ENCODE measurements around the gene NRSN1. TPM values are rescaled to one million over a fixed set of nuclear protein-coding genes. Genes with fewer than 3 reads are reported as not detected.
"Not testable (repeated sequence)": the region's sequence is repeated elsewhere in the genome, so short reads cannot be mapped to it uniquely, and the experiment has no call there.

Gene NRSN1
- total RNA-seq, 1 donor from 2014 or later = 0.17 TPM

- H3K4me3 Mint-ChIP-seq = no peak overlapping the region
- H3K9me3 Mint-ChIP-seq = no peaks in the 10 kb centered on the region
- H3K27me3 Mint-ChIP-seq = peaks cover 29% of the 10 kb centered on the region
- H3K4me1 Mint-ChIP-seq (ENCODE audit: unreplicated experiment) = no peaks in the 10 kb centered on the region
- no peak for DNase-seq (ENCODE audit: extremely low spot score, unreplicated experiment)
- TF ChIP-seq CTCF (conservative IDR thresholded peaks at IDR 0.05) = no peak
- H3K27ac Mint-ChIP-seq = no peak overlapping the region
- no peaks in the 10 kb centered on the region for H3K36me3 Mint-ChIP-seq
These were observed 13.6 kb downstream of the NRSN1 start for GRCh38 chr6:24139639-24140038.

DNA sequence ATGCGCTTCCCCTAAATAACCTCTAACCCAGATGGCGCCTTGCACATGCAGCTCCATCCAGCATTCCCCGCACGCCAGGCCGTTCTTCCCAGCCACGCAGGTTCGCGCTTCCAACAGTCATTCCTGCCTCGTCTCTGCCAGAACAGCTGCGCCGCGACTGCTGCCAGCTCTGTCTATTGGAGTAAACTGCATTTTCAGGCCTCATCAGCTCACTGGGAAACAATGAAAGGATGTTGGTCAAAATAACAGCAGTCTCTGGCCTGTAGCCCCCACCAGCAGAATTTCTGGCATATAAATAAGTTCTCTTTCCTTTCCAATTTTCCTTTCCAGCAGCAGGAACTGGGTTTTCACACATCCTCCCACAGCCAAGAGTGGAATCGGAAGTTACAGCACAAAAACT is 14.6 kb downstream of the NRSN1 start:
- no peaks in the 10 kb centered on the region for H3K9me3 Mint-ChIP-seq
- H3K27ac Mint-ChIP-seq = no peak overlapping the region
- H3K4me3 Mint-ChIP-seq = no peak overlapping the region
- H3K4me1 Mint-ChIP-seq (ENCODE audit: unreplicated experiment) = no peaks in the 10 kb centered on the region
- no peak for TF ChIP-seq CTCF (conservative IDR thresholded peaks at IDR 0.05)
- H3K27me3 Mint-ChIP-seq = peaks cover 20% of the 10 kb centered on the region
- DNase-seq (ENCODE audit: extremely low spot score, unreplicated experiment) = no peak
- no peaks in the 10 kb centered on the region for H3K36me3 Mint-ChIP-seq

GRCh38 chr6:24142733-24143132 is 16.7 kb downstream of the NRSN1 start:
- H3K4me3 Mint-ChIP-seq; H3K27ac Mint-ChIP-seq; H3K9me3 Mint-ChIP-seq; DNase-seq (ENCODE audit: extremely low spot score, unreplicated experiment); H3K4me1 Mint-ChIP-seq (ENCODE audit: unreplicated experiment); H3K36me3 Mint-ChIP-seq: not testable (repeated sequence)
- peaks cover 17% of the 10 kb centered on the region for H3K27me3 Mint-ChIP-seq

DNA sequence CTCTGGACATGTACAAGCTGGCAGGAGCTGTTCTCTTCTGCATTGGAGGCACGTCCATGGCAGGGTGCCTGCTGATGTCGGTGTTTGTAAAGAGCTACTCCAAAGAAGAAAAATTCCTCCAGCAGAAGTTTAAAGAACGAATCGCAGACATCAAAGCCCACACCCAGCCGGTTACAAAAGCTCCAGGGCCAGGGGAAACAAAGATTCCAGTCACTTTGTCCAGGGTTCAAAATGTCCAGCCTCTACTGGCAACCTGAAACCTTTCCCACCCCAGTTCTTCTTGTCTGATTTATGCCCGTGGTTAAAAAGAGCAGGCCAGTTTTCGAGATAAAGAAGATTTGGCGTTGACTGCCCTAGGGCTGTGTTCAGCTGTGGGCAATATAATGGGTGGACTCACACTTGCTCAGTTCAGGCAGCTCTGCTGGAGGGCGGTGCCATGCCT is 19.7 kb downstream of the NRSN1 start:
- H3K27me3 Mint-ChIP-seq = peaks cover 4% of the 10 kb centered on the region
- H3K4me3 Mint-ChIP-seq = no peak overlapping the region
- peaks cover 4% of the 10 kb centered on the region for H3K9me3 Mint-ChIP-seq
- peaks cover 19% of the 10 kb centered on the region for H3K4me1 Mint-ChIP-seq (ENCODE audit: unreplicated experiment)
- no peaks in the 10 kb centered on the region for H3K36me3 Mint-ChIP-seq
- H3K27ac Mint-ChIP-seq = no peak overlapping the region
- no peak for TF ChIP-seq CTCF (conservative IDR thresholded peaks at IDR 0.05)
- DNase-seq (ENCODE audit: extremely low spot score, unreplicated experiment) = no peak

DNA sequence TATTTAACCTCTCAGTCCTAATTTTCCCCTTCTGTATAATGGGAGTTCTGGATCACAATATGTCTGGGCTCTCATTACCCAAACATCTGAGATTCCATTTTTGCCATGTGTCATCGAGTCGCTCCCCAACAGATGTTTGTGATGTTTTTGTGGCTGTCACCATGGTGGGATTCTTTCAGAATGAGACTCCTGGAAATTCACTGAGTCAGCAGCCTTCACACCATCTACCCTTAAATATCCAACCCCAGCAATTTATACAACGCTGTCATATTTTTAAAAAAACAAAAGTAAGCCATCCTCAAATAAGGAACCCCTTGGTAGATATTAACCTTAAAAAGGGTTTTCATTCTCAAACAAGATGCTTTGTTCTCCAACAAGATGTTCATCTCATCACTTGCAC is 20.9 kb downstream of the NRSN1 start:
- Mint-ChIP-seq H3K27me3 (no peaks in the 10 kb centered on the region), H3K36me3 (no peaks in the 10 kb centered on the region), H3K4me3 (no peak overlapping the region), H3K4me1 (ENCODE audit: unreplicated experiment) (peaks cover 19% of the 10 kb centered on the region), H3K9me3 (peaks cover 4% of the 10 kb centered on the region), H3K27ac (no peak overlapping the region)
- TF ChIP-seq CTCF (conservative IDR thresholded peaks at IDR 0.05) = no peak
- no peak for DNase-seq (ENCODE audit: extremely low spot score, unreplicated experiment)

DNA sequence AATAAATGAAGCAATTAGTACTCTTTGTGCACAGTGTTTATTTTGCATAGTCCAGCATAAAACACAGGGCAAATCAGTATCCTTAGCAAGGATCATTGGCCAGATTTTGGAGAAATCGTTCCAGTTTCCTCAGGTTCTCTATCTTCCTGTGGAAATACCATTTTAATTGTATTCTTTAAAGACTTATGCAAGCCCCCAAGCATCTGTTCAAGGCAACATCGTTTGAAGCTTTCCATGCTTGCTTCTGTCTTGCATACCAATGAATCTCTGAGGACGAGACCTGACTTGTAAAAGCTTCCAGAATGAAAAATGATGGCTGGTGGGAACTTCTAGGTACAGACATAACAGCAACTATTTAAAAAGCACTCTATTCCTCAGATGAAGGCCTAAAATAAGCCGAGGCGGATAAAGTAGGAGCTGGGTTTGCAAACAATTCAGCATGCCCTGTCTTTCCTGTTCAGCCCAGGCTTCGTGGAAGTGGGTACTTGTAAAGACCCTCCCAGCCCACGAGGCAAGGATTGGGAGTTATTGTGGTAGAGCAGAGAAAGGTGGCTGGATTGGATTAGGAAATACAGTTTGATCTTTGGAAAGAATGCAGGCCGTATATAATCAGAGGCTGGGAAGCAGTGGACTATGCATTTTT is 21.6 kb downstream of the NRSN1 start:
- Mint-ChIP-seq H3K4me1 (ENCODE audit: unreplicated experiment) (peaks cover 19% of the 10 kb centered on the region), H3K36me3 (no peaks in the 10 kb centered on the region), H3K27me3 (no peaks in the 10 kb centered on the region), H3K4me3 (no peak overlapping the region), H3K27ac (peak overlapping the region; percentile 35), H3K9me3 (peaks cover 4% of the 10 kb centered on the region)
- no peak for TF ChIP-seq CTCF (conservative IDR thresholded peaks at IDR 0.05)
- DNase-seq (ENCODE audit: extremely low spot score, unreplicated experiment) = no peak

Measured in type B pancreatic cell (in vitro differentiated cells).